Omental fat pad (tissue), 4 donors: Measurements from ENCODE around the gene R3HDML. TPM values are rescaled to one million over a fixed set of nuclear protein-coding genes. Genes with fewer than 3 reads are reported as not detected.
A peak's percentile ranks its signal among the peaks of the same experiment; 100 is the strongest.

Experiments
- ATAC-seq: fragments of 150-250 bp; one replicate; pipeline ENCODE4 v1.9.1; 2016; ENCODE audit warnings: mild to moderate bottlenecking, moderate library complexity; ENCODE audit not compliant: low FRiP score
- DNase-seq: peaks from one replicate; pipeline ENCODE4 v3.0.0-alpha.2; 2019; ENCODE audit warnings: low spot score
- CTCF ChIP-seq, 3 donors: fragments of 450-650 bp; IDR thresholded peaks; one replicate each; pipeline ENCODE4 v1.5.1; 2016 to 2017; ENCODE audit warnings: antibody characterized with exemption in 3 of 3, mild to moderate bottlenecking in 3 of 3, moderate library complexity in 2 of 3
- total RNA-seq, 4 donors: library from RNA; depleted of rRNA; stranded (reverse); fragments of >200 nt; gene quantifications; one replicate each; pipeline ENCODE4 v1.1.0, GENCODE V29; 2016

The R3HDML gene
- total RNA-seq, 4 donors from 2014 or later = not detected

- no peak for TF ChIP-seq CTCF (IDR thresholded peaks at IDR 0.05)
- ATAC-seq (no peak), DNase-seq (no peak)
Measured at GRCh38 chr20:44301285-44301684, 35.6 kb upstream of the R3HDML start.

- ATAC-seq (no peak), DNase-seq (no peak)
- TF ChIP-seq CTCF (IDR thresholded peaks at IDR 0.05) = no peak
Measured at GRCh38 chr20:44302026-44302669, 34.7 kb upstream of the R3HDML start.

- TF ChIP-seq CTCF (IDR thresholded peaks at IDR 0.05) = no peak
- DNase-seq (no peak), ATAC-seq (no peak)
Measured at GRCh38 chr20:44302736-44303135, 34.1 kb upstream of the R3HDML start.

GRCh38 chr20:44304383-44304782, 32.5 kb upstream of the R3HDML start:
- no peak for TF ChIP-seq CTCF (IDR thresholded peaks at IDR 0.05)
- ATAC-seq (no peak), DNase-seq (no peak)

- ATAC-seq (no peak), DNase-seq (no peak)
- no peak for TF ChIP-seq CTCF (IDR thresholded peaks at IDR 0.05)
Measured at GRCh38 chr20:44306927-44307326, 29.9 kb upstream of the R3HDML start.

- no peak for TF ChIP-seq CTCF (IDR thresholded peaks at IDR 0.05)
- no peak for DNase-seq
- peak; percentile 57 for ATAC-seq
Measured at GRCh38 chr20:44309763-44310663, 26.8 kb upstream of the R3HDML start.
